ENCODE measurements around the gene KLHL7. TPM values are rescaled to one million over a fixed set of nuclear protein-coding genes. Genes with fewer than 3 reads are reported as not detected.

The KLHL7 gene
- total RNA-seq, 4 donors from 2014 or later, result 21.3 to 45.9 (median 27.6) TPM

DNA sequence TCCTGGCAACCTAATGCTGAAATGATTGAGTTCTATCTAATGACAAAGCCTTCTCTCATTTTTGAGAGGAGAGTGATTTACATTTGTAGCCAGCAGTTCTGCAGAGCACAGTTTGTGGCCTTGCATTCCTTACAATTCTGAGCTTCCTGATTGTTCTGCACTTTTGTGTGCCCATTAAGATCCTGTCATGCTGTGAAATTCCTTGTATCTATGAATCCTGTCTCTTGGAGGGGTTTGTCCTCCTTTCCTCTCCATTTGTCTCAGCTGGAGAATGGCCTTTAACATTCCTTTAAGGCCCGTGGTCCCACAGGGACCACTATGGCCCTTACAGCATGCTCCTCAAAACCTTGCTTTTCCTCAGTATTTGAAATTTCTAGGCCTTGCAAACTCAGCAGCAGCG lies 10.4 kb downstream of the KLHL7 start:
- H3K27ac ChIP-seq, result no peak overlapping the region
- WGBS, 2 donors (ENCODE audit: low coverage in 1 of 2), result 52 to 56% methylated on average over 2 of the region's 2 CpGs
- no peak for TF ChIP-seq POLR2AphosphoS5 (IDR thresholded peaks at IDR 0.05)
- no peak for TF ChIP-seq EP300 (IDR thresholded peaks at IDR 0.05)
- TF ChIP-seq POLR2A (IDR thresholded peaks at IDR 0.05), result no peak
- TF ChIP-seq, protein P1, sequence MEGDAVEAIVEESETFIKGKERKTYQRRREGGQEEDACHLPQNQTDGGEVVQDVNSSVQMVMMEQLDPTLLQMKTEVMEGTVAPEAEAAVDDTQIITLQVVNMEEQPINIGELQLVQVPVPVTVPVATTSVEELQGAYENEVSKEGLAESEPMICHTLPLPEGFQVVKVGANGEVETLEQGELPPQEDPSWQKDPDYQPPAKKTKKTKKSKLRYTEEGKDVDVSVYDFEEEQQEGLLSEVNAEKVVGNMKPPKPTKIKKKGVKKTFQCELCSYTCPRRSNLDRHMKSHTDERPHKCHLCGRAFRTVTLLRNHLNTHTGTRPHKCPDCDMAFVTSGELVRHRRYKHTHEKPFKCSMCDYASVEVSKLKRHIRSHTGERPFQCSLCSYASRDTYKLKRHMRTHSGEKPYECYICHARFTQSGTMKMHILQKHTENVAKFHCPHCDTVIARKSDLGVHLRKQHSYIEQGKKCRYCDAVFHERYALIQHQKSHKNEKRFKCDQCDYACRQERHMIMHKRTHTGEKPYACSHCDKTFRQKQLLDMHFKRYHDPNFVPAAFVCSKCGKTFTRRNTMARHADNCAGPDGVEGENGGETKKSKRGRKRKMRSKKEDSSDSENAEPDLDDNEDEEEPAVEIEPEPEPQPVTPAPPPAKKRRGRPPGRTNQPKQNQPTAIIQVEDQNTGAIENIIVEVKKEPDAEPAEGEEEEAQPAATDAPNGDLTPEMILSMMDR (IDR thresholded peaks at IDR 0.05), result no peak

DNA sequence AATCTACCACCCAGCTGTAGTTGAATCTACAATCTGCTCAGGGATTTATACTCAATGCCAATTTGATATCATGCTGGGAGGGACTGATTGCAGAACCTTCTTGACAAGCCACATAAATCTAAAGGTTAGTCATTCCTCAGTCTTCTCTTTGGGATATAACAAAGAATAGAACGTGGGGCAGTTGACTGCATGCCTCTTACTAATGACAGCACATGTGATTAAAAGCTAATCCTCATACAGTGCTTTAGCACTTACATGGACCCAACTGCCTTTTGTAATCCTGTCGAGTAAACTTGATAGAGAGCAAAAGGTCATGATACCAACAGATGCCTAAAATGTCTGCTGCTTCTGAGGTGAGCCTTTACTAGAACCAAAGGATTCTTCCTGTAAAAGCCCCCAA lies 12.3 kb downstream of the KLHL7 start:
- Histone ChIP-seq H3K4me1 (peaks cover 0 to 40% (median 4%) of the 10 kb centered on the region in 3 donors), H3K9me3 (no peaks in the 10 kb centered on the region), H3K36me3 (peaks cover 0 to 10% of the 10 kb centered on the region in 2 donors), H3K4me3 (no peak overlapping the region), H3K27ac (no peak overlapping the region), H3K27me3 (no peaks in the 10 kb centered on the region)
- ATAC-seq, result no peak
- WGBS, 2 donors (ENCODE audit: low coverage in 1 of 2), result 30 to 67% methylated on average over 1 to 2 of the region's 2 CpGs
- TF ChIP-seq POLR2AphosphoS5 (IDR thresholded peaks at IDR 0.05) (no peak), EP300 (IDR thresholded peaks at IDR 0.05) (no peak), POLR2A (IDR thresholded peaks at IDR 0.05) (no peak)
- TF ChIP-seq, protein P1 (IDR thresholded peaks at IDR 0.05), result no peak

More for the DNA sequence above, 10.4 kb downstream of the KLHL7 start:
- Histone ChIP-seq H3K36me3 (no peaks in the 10 kb centered on the region), H3K4me3 (no peak overlapping the region), H3K27me3 (no peaks in the 10 kb centered on the region), H3K4me1 (peaks cover 0 to 38% (median 4%) of the 10 kb centered on the region in 3 donors), H3K9me3 (no peaks in the 10 kb centered on the region)
- ATAC-seq, result no peak

DNA sequence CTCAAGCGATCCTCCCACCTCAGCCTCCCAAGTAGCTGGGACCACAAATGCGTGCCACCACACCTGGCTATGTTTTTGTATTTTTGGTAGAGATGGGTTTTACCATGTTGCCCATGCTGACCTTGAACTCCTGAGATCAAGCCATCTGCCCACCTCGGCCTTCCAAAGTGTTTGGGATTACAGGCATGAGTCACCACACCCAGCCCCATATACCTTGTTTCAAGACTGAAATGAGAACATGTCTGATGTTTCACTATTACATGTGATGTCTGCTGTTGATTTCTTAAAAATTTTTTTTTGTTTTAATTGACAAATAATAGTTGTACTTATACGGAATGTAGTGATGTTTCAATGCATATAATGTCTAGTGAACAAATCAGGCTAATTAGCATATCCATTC lies 14.5 kb downstream of the KLHL7 start:
- H3K9me3 ChIP-seq, result no peaks in the 10 kb centered on the region
- WGBS, 2 donors (ENCODE audit: low coverage in 1 of 2), result 97 to 100% methylated on average over 3 to 4 of the region's 4 CpGs

DNA sequence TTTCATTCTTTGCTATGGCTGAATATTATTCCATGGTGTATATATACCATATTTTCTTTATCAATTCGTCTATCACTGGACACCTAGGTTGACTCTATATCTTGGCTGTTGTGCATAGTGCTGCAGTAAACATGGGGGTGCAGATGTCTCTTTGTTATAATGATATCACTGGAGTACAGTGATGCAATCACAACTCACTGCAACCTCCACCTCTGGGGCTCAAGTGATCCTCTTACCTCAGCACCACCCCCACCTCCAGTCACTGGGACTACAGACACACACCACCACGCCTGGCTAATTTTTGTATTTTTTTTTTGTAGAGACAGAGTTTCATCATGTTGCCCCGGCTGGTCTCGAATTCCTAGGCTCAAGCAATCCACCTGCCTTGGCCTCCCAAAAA lies 15.6 kb downstream of the KLHL7 start:
- H3K36me3 ChIP-seq, result peaks cover 0 to 28% of the 10 kb centered on the region in 2 donors
- H3K9me3 ChIP-seq, result no peaks in the 10 kb centered on the region
- no peak overlapping the region for H3K4me3 ChIP-seq
- no peaks in the 10 kb centered on the region for H3K27me3 ChIP-seq
- no peak overlapping the region for H3K27ac ChIP-seq
- 90 to 100% methylated on average over 3 to 4 of the region's 4 CpGs for WGBS, 2 donors (ENCODE audit: low coverage in 1 of 2)
- peaks cover 0 to 29% (median under 1%) of the 10 kb centered on the region in 3 donors for H3K4me1 ChIP-seq
- TF ChIP-seq POLR2AphosphoS5 (IDR thresholded peaks at IDR 0.05), result no peak
- no peak for TF ChIP-seq POLR2A (IDR thresholded peaks at IDR 0.05)
- no peak for TF ChIP-seq EP300 (IDR thresholded peaks at IDR 0.05)
- TF ChIP-seq, protein P1 (IDR thresholded peaks at IDR 0.05), result no peak
- no peak for ATAC-seq

More for the DNA sequence above, 14.5 kb downstream of the KLHL7 start:
- Histone ChIP-seq H3K4me1 (peaks cover 0 to 39% (median 4%) of the 10 kb centered on the region in 3 donors), H3K36me3 (peaks cover 0 to 17% of the 10 kb centered on the region in 2 donors), H3K27ac (no peak overlapping the region), H3K4me3 (no peak overlapping the region), H3K27me3 (no peaks in the 10 kb centered on the region)
- ATAC-seq, result no peak
- TF ChIP-seq POLR2AphosphoS5 (IDR thresholded peaks at IDR 0.05) (no peak), POLR2A (IDR thresholded peaks at IDR 0.05) (no peak), EP300 (IDR thresholded peaks at IDR 0.05) (no peak)
- TF ChIP-seq, protein P1 (IDR thresholded peaks at IDR 0.05), result no peak

DNA sequence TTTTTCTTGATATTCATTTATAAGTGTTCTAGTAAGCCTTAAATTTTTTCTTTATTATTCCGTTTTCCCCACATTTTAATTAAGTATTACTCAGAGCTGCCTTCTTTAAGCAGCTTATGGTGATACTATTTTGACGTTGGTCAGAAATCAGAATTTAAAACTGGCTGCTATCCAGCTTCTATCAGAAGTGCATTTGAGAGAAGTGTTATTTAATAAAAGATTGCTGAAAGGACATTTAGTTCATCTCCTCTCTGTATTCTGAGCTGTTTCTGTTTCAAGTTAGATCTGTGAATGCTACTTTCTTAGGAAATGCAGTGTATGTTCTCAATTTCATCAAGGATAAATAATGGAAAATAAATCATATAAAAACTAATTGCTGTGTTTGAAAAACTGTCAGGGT lies 17.4 kb downstream of the KLHL7 start:
- Histone ChIP-seq H3K9me3 (no peaks in the 10 kb centered on the region), H3K27me3 (no peaks in the 10 kb centered on the region), H3K36me3 (peaks cover 0 to 46% of the 10 kb centered on the region in 2 donors), H3K4me1 (peaks cover 0 to 16% (median 0%) of the 10 kb centered on the region in 3 donors), H3K27ac (no peak overlapping the region), H3K4me3 (no peak overlapping the region)
- TF ChIP-seq POLR2AphosphoS5 (IDR thresholded peaks at IDR 0.05) (no peak), EP300 (IDR thresholded peaks at IDR 0.05) (no peak), POLR2A (IDR thresholded peaks at IDR 0.05) (no peak)
- TF ChIP-seq, protein P1 (IDR thresholded peaks at IDR 0.05), result no peak
- ATAC-seq, result no peak
- WGBS, 2 donors (ENCODE audit: low coverage in 1 of 2), result 53% methylated on average over 2 of the region's 2 CpGs; no CpG with 5 or more reads in 1 of the 2 donors

Measured in gastroesophageal sphincter (tissue), 4 donors.